Measurements from ENCODE around the gene ZFP69B.

- TF ChIP-seq PKNOX1 (IDR thresholded peaks at IDR 0.05) (no peak), SP1 (IDR thresholded peaks at IDR 0.05) (no peak), TARDBP (IDR thresholded peaks at IDR 0.05) (no peak), LEF1 (IDR thresholded peaks at IDR 0.05; ENCODE audit: borderline replicate concordance) (no peak), ZNF384 (IDR thresholded peaks at IDR 0.05) (no peak), FOXA1 (IDR thresholded peaks at IDR 0.05) (no peak), BHLHE40 (IDR thresholded peaks at IDR 0.05; ENCODE audit: borderline replicate concordance) (no peak), FOXK2 (IDR thresholded peaks at IDR 0.05) (no peak), SUZ12 (IDR thresholded peaks at IDR 0.05) (no peak), FOXM1 (IDR thresholded peaks at IDR 0.05; ENCODE audit: borderline replicate concordance) (no peak)
These were observed 28.6 kb upstream of the ZFP69B start for GRCh38 chr1:40421431-40422384.

All from HEK293T (cell line).